Neural progenitor cell (in vitro differentiated cells): ENCODE data around the gene ZFHX3. TPM values are rescaled to one million over a fixed set of nuclear protein-coding genes. Genes with fewer than 3 reads are reported as not detected.

Source experiments
- DNase-seq: peaks from one replicate; pipeline ENCODE4 v3.0.0-alpha.2; 2016; ENCODE audit warnings: low spot score
- H2AFZ ChIP-seq: fragments of 200-600 bp; sonication (generic); replicated peaks from 2 replicates; pipeline ENCODE4 v1.6.1; 2016; ENCODE audit warnings: antibody characterized with exemption
- H3F3A ChIP-seq: fragments of 200-600 bp; sonication (generic); 2 replicates; pipeline ENCODE4 v1.6.1; 2016; ENCODE audit warnings: antibody characterized with exemption, low read depth
- H3K27ac ChIP-seq: fragments of 200-600 bp; sonication (generic); 2 replicates; pipeline ENCODE4 v1.5.1; 2016; ENCODE audit warnings: mild to moderate bottlenecking
- H3K27me3 ChIP-seq: fragments of 200-600 bp; sonication (generic); 2 replicates; pipeline ENCODE4 v1.6.1; 2016; ENCODE audit warnings: mild to moderate bottlenecking, moderate library complexity
- H3K36me3 ChIP-seq: fragments of 200-600 bp; sonication (generic); 2 replicates; pipeline ENCODE4 v1.5.1; 2016
- H3K4me1 ChIP-seq: fragments of 200-600 bp; sonication (generic); 2 replicates; pipeline ENCODE4 v1.6.1; 2016; ENCODE audit warnings: mixed run types
- H3K4me2 ChIP-seq: fragments of 200-600 bp; sonication (generic); 2 replicates; pipeline ENCODE4 v1.6.1; 2016
- H3K4me3 ChIP-seq: fragments of 200-600 bp; sonication (generic); 2 replicates; pipeline ENCODE4 v1.5.1; 2016
- H3K79me2 ChIP-seq: fragments of 200-600 bp; sonication (generic); 2 replicates; pipeline ENCODE4 v1.6.1; 2016; ENCODE audit warnings: low read depth
- H3K9ac ChIP-seq: fragments of 200-600 bp; sonication (generic); 2 replicates; pipeline ENCODE4 v1.6.1; 2016
- H3K9me3 ChIP-seq: fragments of 200-600 bp; sonication (generic); 2 replicates; pipeline ENCODE4 v1.5.1; 2016; ENCODE audit warnings: low read depth
- H4K20me1 ChIP-seq: fragments of 200-600 bp; sonication (generic); 2 replicates; pipeline ENCODE4 v1.6.1; 2016; ENCODE audit warnings: low read depth
- H3K27ac Mint-ChIP-seq: 3 replicates; pipeline ENCODE4 v1.8.0; 2021; ENCODE audit warnings: mixed read lengths
- H3K27me3 Mint-ChIP-seq: 2 replicates; pipeline ENCODE4 v1.8.0; 2022; ENCODE audit warnings: low read depth, mild to moderate bottlenecking, inconsistent platforms, moderate library complexity, mixed read lengths; ENCODE audit not compliant: insufficient read depth
- H3K36me3 Mint-ChIP-seq: 3 replicates; pipeline ENCODE4 v1.8.0; 2021; ENCODE audit warnings: mixed read lengths
- H3K4me1 Mint-ChIP-seq: 3 replicates; pipeline ENCODE4 v1.8.0; 2021; ENCODE audit warnings: mixed read lengths
- H3K4me3 Mint-ChIP-seq: 3 replicates; pipeline ENCODE4 v1.8.0; 2021; ENCODE audit warnings: mild to moderate bottlenecking, moderate library complexity, mixed read lengths
- H3K9me3 Mint-ChIP-seq: 3 replicates; pipeline ENCODE4 v1.8.0; 2020; ENCODE audit warnings: mixed read lengths
- EZH2 ChIP-seq: fragments of 200-600 bp; sonication (generic); IDR thresholded peaks from 2 replicates; pipeline ENCODE4 v1.6.1; 2017; ENCODE audit warnings: antibody characterized with exemption, mild to moderate bottlenecking, moderate library complexity
- EZH2phosphoT487 ChIP-seq: fragments of 200-600 bp; sonication (generic); IDR thresholded peaks from 2 replicates; pipeline ENCODE4 v1.6.1; 2017; ENCODE audit warnings: antibody characterized with exemption
- total RNA-seq: library from RNA; depleted of rRNA; stranded (reverse); fragments of >200 nt; gene quantifications from 2 replicates; pipeline ENCODE4 v1.2.3, GENCODE V29; 2015; ENCODE audit warnings: low replicate concordance
- TF ChIP-seq, protein P1 (sequence below): fragments of 200-600 bp; sonication (generic); IDR thresholded peaks from 2 replicates; pipeline ENCODE4 v1.5.1; 2017; ENCODE audit warnings: antibody characterized with exemption, mild to moderate bottlenecking

Gene ZFHX3
- total RNA-seq, 1 donor from 2014 or later = 2.4 TPM

GRCh38 chr16:72910381-72910780 is 137.5 kb downstream of the ZFHX3 start:
- no peaks in the 10 kb centered on the region for H3K27me3 ChIP-seq
- H3K9me3 Mint-ChIP-seq = no peaks in the 10 kb centered on the region
- no peak for DNase-seq
- peaks cover 12% of the 10 kb centered on the region for H3F3A ChIP-seq
- peaks cover 6% of the 10 kb centered on the region for H3K36me3 Mint-ChIP-seq
- no peaks in the 10 kb centered on the region for H3K79me2 ChIP-seq
- peaks cover 24% of the 10 kb centered on the region for H3K4me1 ChIP-seq
- no peak overlapping the region for H3K27ac Mint-ChIP-seq
- peaks cover 46% of the 10 kb centered on the region for H3K4me1 Mint-ChIP-seq
- H3K9ac ChIP-seq = no peak overlapping the region
- H2AFZ ChIP-seq = no peak overlapping the region
- H3K36me3 ChIP-seq = no peaks in the 10 kb centered on the region
- H4K20me1 ChIP-seq = no peaks in the 10 kb centered on the region
- H3K4me2 ChIP-seq = no peak overlapping the region
- H3K4me3 Mint-ChIP-seq = no peak overlapping the region
- no peak overlapping the region for H3K27ac ChIP-seq
- H3K9me3 ChIP-seq = no peaks in the 10 kb centered on the region
- TF ChIP-seq EZH2 (no peak), EZH2phosphoT487 (no peak)
- TF ChIP-seq, protein P1, sequence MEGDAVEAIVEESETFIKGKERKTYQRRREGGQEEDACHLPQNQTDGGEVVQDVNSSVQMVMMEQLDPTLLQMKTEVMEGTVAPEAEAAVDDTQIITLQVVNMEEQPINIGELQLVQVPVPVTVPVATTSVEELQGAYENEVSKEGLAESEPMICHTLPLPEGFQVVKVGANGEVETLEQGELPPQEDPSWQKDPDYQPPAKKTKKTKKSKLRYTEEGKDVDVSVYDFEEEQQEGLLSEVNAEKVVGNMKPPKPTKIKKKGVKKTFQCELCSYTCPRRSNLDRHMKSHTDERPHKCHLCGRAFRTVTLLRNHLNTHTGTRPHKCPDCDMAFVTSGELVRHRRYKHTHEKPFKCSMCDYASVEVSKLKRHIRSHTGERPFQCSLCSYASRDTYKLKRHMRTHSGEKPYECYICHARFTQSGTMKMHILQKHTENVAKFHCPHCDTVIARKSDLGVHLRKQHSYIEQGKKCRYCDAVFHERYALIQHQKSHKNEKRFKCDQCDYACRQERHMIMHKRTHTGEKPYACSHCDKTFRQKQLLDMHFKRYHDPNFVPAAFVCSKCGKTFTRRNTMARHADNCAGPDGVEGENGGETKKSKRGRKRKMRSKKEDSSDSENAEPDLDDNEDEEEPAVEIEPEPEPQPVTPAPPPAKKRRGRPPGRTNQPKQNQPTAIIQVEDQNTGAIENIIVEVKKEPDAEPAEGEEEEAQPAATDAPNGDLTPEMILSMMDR = no peak
- no peak overlapping the region for H3K4me3 ChIP-seq
- H3K27me3 Mint-ChIP-seq = peaks cover 4% of the 10 kb centered on the region

- Histone ChIP-seq H3K27me3 (no peaks in the 10 kb centered on the region), H3K9me3 (no peaks in the 10 kb centered on the region), H3K36me3 (no peaks in the 10 kb centered on the region), H3K4me1 (peaks cover 20% of the 10 kb centered on the region), H3F3A (peaks cover 12% of the 10 kb centered on the region), H3K4me2 (no peak overlapping the region), H2AFZ (no peak overlapping the region), H3K4me3 (no peak overlapping the region), H3K9ac (no peak overlapping the region), H3K79me2 (no peaks in the 10 kb centered on the region), H3K27ac (no peak overlapping the region), H4K20me1 (no peaks in the 10 kb centered on the region)
- H3K4me1 Mint-ChIP-seq = peaks cover 44% of the 10 kb centered on the region
- peaks cover 10% of the 10 kb centered on the region for H3K36me3 Mint-ChIP-seq
- no peak overlapping the region for H3K27ac Mint-ChIP-seq
- no peak overlapping the region for H3K4me3 Mint-ChIP-seq
- no peak for DNase-seq
- TF ChIP-seq, protein P1 = no peak
- TF ChIP-seq EZH2phosphoT487 (no peak), EZH2 (no peak)
- H3K9me3 Mint-ChIP-seq = no peaks in the 10 kb centered on the region
- H3K27me3 Mint-ChIP-seq = peaks cover 7% of the 10 kb centered on the region
Observed at GRCh38 chr16:72909196-72909595, 138.7 kb downstream of the ZFHX3 start.

DNA sequence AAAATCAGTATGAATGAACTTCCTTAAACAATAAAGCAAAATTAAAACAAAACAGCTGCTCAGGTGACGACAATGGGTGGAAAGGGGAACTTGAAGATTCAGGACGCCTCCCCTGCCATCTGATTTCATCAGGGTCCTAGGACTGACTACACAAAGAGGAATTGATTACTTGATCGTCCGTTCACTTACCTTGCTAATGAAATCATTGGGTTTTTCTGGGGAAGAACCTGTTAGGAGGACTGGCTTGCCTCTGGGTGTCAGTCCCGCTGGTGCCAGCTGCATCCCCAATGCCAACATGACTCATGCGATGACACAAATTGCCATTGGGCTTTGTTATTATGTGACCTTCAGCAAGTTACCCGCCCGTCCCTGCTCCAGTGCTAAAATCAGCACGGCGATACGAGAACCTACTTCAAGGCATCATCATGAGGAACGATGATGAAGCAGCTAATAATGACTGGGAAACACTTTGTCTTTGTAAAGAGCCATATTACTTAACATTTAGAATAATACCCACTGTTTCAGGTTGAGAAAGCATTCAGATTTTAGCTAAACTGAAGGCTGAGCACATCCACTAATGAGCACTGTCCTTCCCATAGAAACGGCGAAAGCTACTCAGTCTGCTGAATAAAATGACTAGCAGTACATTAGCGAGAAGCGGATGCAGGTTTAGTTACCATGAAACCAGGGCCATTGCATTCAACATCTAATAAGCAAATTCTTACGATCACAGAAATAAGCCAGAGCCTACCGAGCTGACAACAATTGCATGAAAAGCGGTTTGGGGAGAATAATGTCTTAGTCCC is 139.4 kb downstream of the ZFHX3 start:
- H3K4me3 ChIP-seq = no peak overlapping the region
- no peak overlapping the region for H3K9ac ChIP-seq
- Mint-ChIP-seq H3K9me3 (no peaks in the 10 kb centered on the region), H3K4me1 (peaks cover 41% of the 10 kb centered on the region), H3K4me3 (no peak overlapping the region), H3K36me3 (peaks cover 10% of the 10 kb centered on the region), H3K27me3 (peaks cover 7% of the 10 kb centered on the region), H3K27ac (peak overlapping the region; percentile 50)
- no peak for TF ChIP-seq EZH2phosphoT487
- TF ChIP-seq EZH2 = no peak
- TF ChIP-seq, protein P1 = no peak
- H3K79me2 ChIP-seq = no peaks in the 10 kb centered on the region
- H3K4me2 ChIP-seq = no peak overlapping the region
- peaks cover 20% of the 10 kb centered on the region for H3K4me1 ChIP-seq
- H3K9me3 ChIP-seq = no peaks in the 10 kb centered on the region
- DNase-seq = no peak
- H3K27ac ChIP-seq = no peak overlapping the region
- no peak overlapping the region for H2AFZ ChIP-seq
- H3K27me3 ChIP-seq = no peaks in the 10 kb centered on the region
- no peaks in the 10 kb centered on the region for H3K36me3 ChIP-seq
- no peaks in the 10 kb centered on the region for H4K20me1 ChIP-seq
- H3F3A ChIP-seq = peaks cover 12% of the 10 kb centered on the region
